Transverse colon (tissue), 3 donors: ENCODE results near the gene GABARAPL1.

Experiments
- CTCF ChIP-seq, 5 experiments: fragments of 200-600 bp in 3 of 5; fragments of 450-650 bp in 2 of 5; sonication (generic) in 3 of 5; IDR thresholded peaks; 1 replicate in 2 of 5; 2 replicates in 3 of 5; pipeline ENCODE4 v1.5.1; 2016 to 2017; ENCODE audit warnings: antibody characterized with exemption in 5 of 5, inconsistent platforms in 3 of 5, mild to moderate bottlenecking in 2 of 5, moderate library complexity in 1 of 5
- POLR2A ChIP-seq: fragments of 450-650 bp; IDR thresholded peaks from one replicate; pipeline ENCODE4 v1.6.1; 2016; ENCODE audit warnings: antibody characterized with exemption, mild to moderate bottlenecking, moderate library complexity

GRCh38 chr12:10179776-10180181, 32.9 kb upstream of the GABARAPL1 start:
- TF ChIP-seq CTCF (IDR thresholded peaks at IDR 0.05) (no peak), POLR2A (no peak)
